HepG2 (cell line): ENCODE measurements around the gene ANKRD42. TPM values are rescaled to one million over a fixed set of nuclear protein-coding genes. Genes with fewer than 3 reads are reported as not detected.

Source experiments
- ATAC-seq: fragments of 200-7000 bp; cut with Tn5 transposase; 3 replicates; pipeline ENCODE4 v1.9.1; 2020; ENCODE audit warnings: mild to moderate bottlenecking, moderate library complexity
- BruUV-seq: library from RNA; stranded (reverse); fragments of 400-500 nt; replicated peaks from 2 replicates; lab custom pipeline; 2021; lab: Mats Ljungman, UMichigan
- CTCF ChIA-PET: fragments of 300-600 bp; formaldehyde crosslinking; extraction: SDS; loops from one replicate; lab custom pipeline; 2021; ENCODE audit warnings: low total read pairs, inconsistent platforms, low intra/inter-chr PET ratio; lab: Yijun Ruan, JAX
- POLR2A ChIA-PET: fragments of 350-600 bp; sonication (Branson Sonifier 250); formaldehyde crosslinking; loops from one replicate; lab custom pipeline; 2020; ENCODE audit warnings: antibody characterized with exemption, inconsistent platforms; lab: Yijun Ruan, JAX
- DNase-seq: peaks from one replicate; pipeline ENCODE4 v3.0.0-alpha.2; 2015; ENCODE audit warnings: low spot score
- FAIRE-seq: peaks from 3 replicates; lab custom pipeline; 2011; peaks lifted over from hg19 to GRCh38; lab: Jason Lieb, UNC
- H2AFZ ChIP-seq: one replicate; pipeline ENCODE4 v1.6.1; 2011; ENCODE audit warnings: low read length, inconsistent platforms
- H3K27ac ChIP-seq: fragments of 300-600 bp; 3 replicates; pipeline ENCODE4 v1.8.0; 2011; ENCODE audit warnings: mixed run types, mild to moderate bottlenecking, mixed read lengths, low read length, inconsistent platforms; ENCODE audit not compliant: insufficient read depth; ENCODE audit errors: extremely low read length
- H3K27me3 ChIP-seq, 2 experiments: fragments of 200-600 bp in 1 of 2; 2 replicates in 1 of 2; 3 replicates in 1 of 2; pipeline versions ENCODE4 v1.6.0 to v1.8.0; 2011; ENCODE audit warnings: low read length in 2 of 2, mild to moderate bottlenecking in 2 of 2, moderate library complexity in 2 of 2, inconsistent platforms in 1 of 2; ENCODE audit not compliant: insufficient read depth in 2 of 2, control insufficient read depth in 1 of 2
- H3K36me3 ChIP-seq, 2 experiments: fragments of 200-600 bp in 1 of 2; replicated peaks in 1 of 2; 2 replicates in 1 of 2; 3 replicates in 1 of 2; pipeline versions ENCODE4 v1.5.1 to v1.8.0; 2011; ENCODE audit warnings: low read length in 2 of 2, inconsistent platforms in 1 of 2; ENCODE audit not compliant: insufficient read depth in 2 of 2, control insufficient read depth in 1 of 2
- H3K4me1 ChIP-seq: 2 replicates; pipeline ENCODE4 v1.5.1; 2012; ENCODE audit warnings: low read length, inconsistent platforms; ENCODE audit not compliant: insufficient read depth
- H3K4me2 ChIP-seq: 2 replicates; pipeline ENCODE4 v1.6.0; 2011; ENCODE audit warnings: low read depth, low read length, inconsistent platforms
- H3K4me3 ChIP-seq, 3 experiments: fragments of 200-600 bp in 1 of 3; sonication (generic), shearing (Covaris generic) in 1 of 3; replicated peaks in 1 of 3; 2 replicates each; pipeline ENCODE4 v1.5.1; 2011 to 2016; ENCODE audit warnings: low read length in 3 of 3, inconsistent platforms in 2 of 3, low read depth in 2 of 3, mild to moderate bottlenecking in 2 of 3, control low read depth in 1 of 3, mixed read lengths in 1 of 3; ENCODE audit not compliant: insufficient read depth in 1 of 3
- H3K79me2 ChIP-seq: one replicate; pipeline ENCODE4 v1.6.1; 2011; ENCODE audit warnings: low read length, inconsistent platforms; ENCODE audit not compliant: insufficient read depth
- H3K9ac ChIP-seq: 2 replicates; pipeline ENCODE4 v1.6.0; 2011; ENCODE audit warnings: mild to moderate bottlenecking, low read depth, low read length, inconsistent platforms; ENCODE audit not compliant: insufficient read depth
- H3K9me3 ChIP-seq: 2 replicates; pipeline ENCODE4 v1.5.1; 2012; ENCODE audit warnings: mild to moderate bottlenecking, low read length
- H4K20me1 ChIP-seq: 2 replicates; pipeline ENCODE4 v1.6.0; 2011; ENCODE audit warnings: inconsistent platforms, mild to moderate bottlenecking, low read length, moderate library complexity; ENCODE audit not compliant: insufficient read depth
- ARID3A ChIP-seq: IDR thresholded peaks from 2 replicates; pipeline ENCODE4 v1.6.1; 2012; ENCODE audit warnings: low read depth, low read length, improper control_type of control experiment
- ARID5B ChIP-seq: IDR thresholded peaks from 2 replicates; pipeline ENCODE4 v1.4.0; 2020; ENCODE audit warnings: mild to moderate bottlenecking, missing genetic modification reagents
- DRAP1 ChIP-seq: IDR thresholded peaks from 2 replicates; pipeline ENCODE4 v1.6.1; 2016; ENCODE audit warnings: missing genetic modification reagents, missing compliant biosample characterization
- ELF3 ChIP-seq: IDR thresholded peaks from 2 replicates; pipeline ENCODE4 v1.6.1; 2016; ENCODE audit warnings: missing genetic modification reagents, missing compliant biosample characterization
- FOSL2 ChIP-seq: sonication (generic); formaldehyde crosslinking; IDR thresholded peaks from 2 replicates; pipeline ENCODE4 v1.4.0; 2020; ENCODE audit warnings: missing genetic modification reagents
- FOXK1 ChIP-seq: sonication (generic); formaldehyde crosslinking; IDR thresholded peaks from 2 replicates; pipeline ENCODE4 v1.4.0; 2020; ENCODE audit warnings: low read depth, missing genetic modification reagents, borderline replicate concordance
- FOXP1 ChIP-seq, 2 experiments: fragments of 450-650 bp in 1 of 2; IDR thresholded peaks; 2 replicates each; pipeline ENCODE4 v1.6.1; 2017 to 2018; ENCODE audit warnings: antibody characterized with exemption in 1 of 2
- HNF4G ChIP-seq, 2 experiments: sonication (generic) in 1 of 2; formaldehyde crosslinking in 1 of 2; IDR thresholded peaks; 2 replicates each; pipeline versions ENCODE4 v1.4.0 to v1.6.1; 2011 to 2020; ENCODE audit warnings: borderline replicate concordance in 2 of 2, low read depth in 2 of 2, mild to moderate bottlenecking in 2 of 2, low read length in 1 of 2, missing genetic modification reagents in 1 of 2, moderate library complexity in 1 of 2
- HNRNPK ChIP-seq: fragments of 200-400 bp; formaldehyde crosslinking; IDR thresholded peaks from 2 replicates; pipeline ENCODE4 v1.6.1; 2018; ENCODE audit warnings: low read length, low read depth, moderate library complexity, mild to moderate bottlenecking; ENCODE audit not compliant: poor library complexity, severe bottlenecking
- MED1 ChIP-seq: sonication (generic); formaldehyde crosslinking; IDR thresholded peaks from 2 replicates; pipeline ENCODE4 v1.4.0; 2020; ENCODE audit warnings: missing genetic modification reagents
- NFIC ChIP-seq: IDR thresholded peaks from 2 replicates; pipeline ENCODE4 v1.6.1; 2012; ENCODE audit warnings: mild to moderate bottlenecking, low read length, inconsistent platforms
- PPARG ChIP-seq: conservative IDR thresholded peaks from 2 replicates; pipeline ENCODE4 v1.6.1; 2016; ENCODE audit warnings: missing biosample characterization, missing genetic modification reagents
- SAP130 ChIP-seq: IDR thresholded peaks from 2 replicates; pipeline ENCODE4 v1.6.1; 2016; ENCODE audit warnings: low read depth
- TERF1 ChIP-seq: sonication (generic); formaldehyde crosslinking; IDR thresholded peaks from 2 replicates; pipeline ENCODE4 v1.8.0; 2022; ENCODE audit warnings: mild to moderate bottlenecking, missing genetic modification reagents, moderate library complexity
- ZNF274 ChIP-seq: sonication (generic); formaldehyde crosslinking; IDR thresholded peaks from 2 replicates; pipeline ENCODE4 v1.5.1; 2020; ENCODE audit warnings: mild to moderate bottlenecking, missing genetic modification reagents
- ZNF644 ChIP-seq: IDR thresholded peaks from 2 replicates; pipeline ENCODE4 v1.6.1; 2016; ENCODE audit warnings: low read depth
- WGBS: methylation state at CpG from one replicate; pipeline ENCODE4 v1.1.6; 2017; ENCODE audit warnings: low lambda C conversion rate; 5-methylcytosine and 5-hydroxymethylcytosine counted together
- in situ Hi-C: cut with HindIII; loops from 2 replicates; pipeline ENCODE4 v1.10.0; 2017; ENCODE audit warnings: low pct_unique_long_range_greater_than_20kb; ENCODE audit not compliant: extremely low pct_ligation_motif_present
- intact Hi-C: fragments of 100-400 bp; cut with micrococcal nuclease; formaldehyde crosslinking; loops from one replicate; pipeline ENCODE4 v1.10.0; 2022; ENCODE audit not compliant: unreplicated experiment
- polyA plus RNA-seq, 8 experiments: library from polyadenylated mRNA; depleted of rRNA in 3 of 8; stranded (reverse) in 7 of 8; unstranded in 1 of 8; fragments of >200 nt; fragmentation: Illumina TruSeq in 4 of 8; extraction: Trizol in 4 of 8; gene quantifications; 2 replicates each; pipeline versions ENCODE4 v1.2.1 to v1.2.3, GENCODE V29; 2011 to 2016; ENCODE audit warnings: low read depth in 4 of 8, missing spikeins in 1 of 8, mixed read lengths in 1 of 8; ENCODE audit not compliant: insufficient read depth in 1 of 8
- total RNA-seq, 5 experiments: library from RNA; depleted of rRNA; stranded (reverse); fragments of >200 nt; fragmentation: Illumina TruSeq; extraction: Trizol; gene quantifications; 2 replicates each; pipeline ENCODE4 v1.2.3, GENCODE V29; 2016; ENCODE audit warnings: low read depth in 1 of 5

The ANKRD42 gene
- total and polyA plus RNA-seq, 2 of the 13 experiments (the other 11 are each of a cell fraction or from before 2014, with no cell fraction given): 2.2 to 3.7 TPM

GRCh38 chr11:83256602-83257340, 63.3 kb downstream of the ANKRD42 start:
- DNase-seq (peak; percentile 68), FAIRE-seq (no peak), ATAC-seq (peak; percentile 65)
- H3K4me2 ChIP-seq: peak overlapping the region; percentile 11; the same call in 1 of the 2 replicates
- no peaks in the 10 kb centered on the region for H3K9me3 ChIP-seq
- peaks cover 0 to 10% of the 10 kb centered on the region in 2 experiments; a peak in 3 of 5 replicates for H3K36me3 ChIP-seq
- H3K9ac ChIP-seq: no peak overlapping the region
- POLR2A ChIA-PET: interaction anchor here (2.4 kb wide), 1 partner anchor 28 kb away, joined by 9 read pairs; no protein-coding TSS in a partner anchor
- H4K20me1 ChIP-seq: no peaks in the 10 kb centered on the region
- H3K4me3 ChIP-seq: 0 out of 6 replicates have a peak overlapping the region, but pooled peaks of 1 of the 3 experiments have one; percentile 6
- in situ Hi-C loops: loop anchor here (10.0 kb wide), 1 partner anchor 352 kb away; the partner anchor contains the start of genes DDIAS and PRCP
- whole genome bisulfite sequencing: 33% methylated on average over 3 of the region's 3 CpGs
- CTCF ChIA-PET: no interaction called here
- BruUV-seq: no TSS peak
- H3K4me1 ChIP-seq: peaks cover 65% of the 10 kb centered on the region
- no peaks in the 10 kb centered on the region for H3K27me3 ChIP-seq
- H2AFZ ChIP-seq: no peak overlapping the region
- intact Hi-C loops: loop anchor here (2.0 to 10.0 kb wide), 3 partner anchors 28 to 172 kb away; partner anchors contain the start of gene ANKRD42
- no peaks in the 10 kb centered on the region for H3K79me2 ChIP-seq
- H3K27ac ChIP-seq: peak overlapping the region; percentile 78
- TF ChIP-seq FOSL2 (CRISPR knock-in tag) (0 out of 2 replicates have a peak, but pooled peaks have one; percentile 10), HNF4G (IDR thresholded peaks at IDR 0.05; ENCODE audit: borderline replicate concordance, low read depth, low read length) (peak; percentile 59), HNF4G (CRISPR knock-in tag; IDR thresholded peaks at IDR 0.05; ENCODE audit: borderline replicate concordance, low read depth) (no peak), SAP130 (peak; percentile 30; the same call in 1 of the 2 replicates), FOXP1 (IDR thresholded peaks at IDR 0.05) (no peak), FOXP1 (CRISPR knock-in tag; IDR thresholded peaks at IDR 0.05) (peak; percentile 57), ELF3 (CRISPR knock-in tag) (0 out of 2 replicates have a peak, but pooled peaks have one; percentile 12), PPARG (peak; percentile 72), NFIC (peak; percentile 17; the same call in 1 of the 2 replicates), ZNF644 (CRISPR knock-in tag) (peak; percentile 81), FOXK1 (CRISPR knock-in tag) (peak; percentile 67; the same call in 1 of the 2 replicates), MED1 (CRISPR knock-in tag) (peak; percentile 69), DRAP1 (no peak), ZNF274 (CRISPR knock-in tag) (no peak), ARID3A (peak; percentile 78), TERF1 (CRISPR knock-in tag) (no peak), ARID5B (CRISPR knock-in tag) (peak; percentile 75), HNRNPK (no peak)
